RPMI7951 (cell line): ENCODE measurements around the gene IFNA6. TPM values are rescaled to one million over a fixed set of nuclear protein-coding genes. Genes with fewer than 3 reads are reported as not detected.
"Not testable (repeated sequence)": the region's sequence is repeated elsewhere in the genome, so short reads cannot be mapped to it uniquely, and the experiment has no call there.

Source experiments
- DNase-seq: peaks from one replicate; pipeline ENCODE4 v3.0.0-alpha.2; 2012; ENCODE audit warnings: low read depth
- total RNA-seq: library from RNA; depleted of rRNA; stranded (reverse); fragments of >200 nt; shearing (Covaris generic); gene quantifications from 2 replicates; pipeline ENCODE4 v1.2.3, GENCODE V29; 2014; rRNA removed

IFNA6 gene
- total RNA-seq: not detected in 2 replicates

DNA sequence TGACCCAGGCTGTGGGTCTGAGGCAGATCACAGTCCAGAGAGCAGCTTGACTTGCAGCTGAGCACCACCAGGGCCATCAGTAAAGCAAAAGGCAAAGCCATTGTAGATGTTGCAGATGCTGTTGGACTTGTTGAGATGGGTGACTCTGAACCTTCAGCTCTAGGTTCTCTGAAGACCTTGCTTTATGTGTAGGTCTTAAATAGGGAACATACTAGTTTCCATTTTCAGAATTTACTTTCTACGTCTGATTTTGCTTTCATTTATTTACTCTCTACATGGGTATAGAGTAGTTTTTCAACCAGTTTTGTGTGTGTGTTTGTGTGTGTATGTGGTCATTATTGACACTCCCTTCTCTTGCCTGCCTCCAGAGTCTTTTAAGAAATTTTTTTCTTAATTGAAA lies at the start of gene IFNA6:
IFNA6 (minus strand) TSS at position 101 of the 400 bp plus-strand sequence; CDS start at position 101, 0 bp downstream.
- DNase-seq: no peak

DNA sequence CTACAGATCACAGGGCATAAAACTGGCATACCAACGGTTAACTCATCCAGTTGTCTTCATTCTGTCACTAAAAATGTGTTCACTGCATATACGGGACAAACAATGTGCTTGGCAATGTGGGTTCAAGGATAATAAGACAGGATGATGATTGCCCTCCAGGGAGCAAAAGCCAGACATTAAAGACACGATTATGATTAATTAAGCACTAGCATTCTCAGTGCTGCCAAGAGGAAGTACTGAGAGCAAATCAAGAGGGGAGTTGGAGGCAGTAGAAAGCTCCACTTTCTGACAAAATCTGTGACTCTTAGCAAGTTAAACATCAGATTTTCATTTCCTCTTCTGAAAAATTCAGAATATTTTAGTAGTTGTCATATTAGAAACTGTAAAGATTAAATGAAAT lies 49.3 kb upstream of the IFNA6 start:
- DNase-seq: no peak

DNA sequence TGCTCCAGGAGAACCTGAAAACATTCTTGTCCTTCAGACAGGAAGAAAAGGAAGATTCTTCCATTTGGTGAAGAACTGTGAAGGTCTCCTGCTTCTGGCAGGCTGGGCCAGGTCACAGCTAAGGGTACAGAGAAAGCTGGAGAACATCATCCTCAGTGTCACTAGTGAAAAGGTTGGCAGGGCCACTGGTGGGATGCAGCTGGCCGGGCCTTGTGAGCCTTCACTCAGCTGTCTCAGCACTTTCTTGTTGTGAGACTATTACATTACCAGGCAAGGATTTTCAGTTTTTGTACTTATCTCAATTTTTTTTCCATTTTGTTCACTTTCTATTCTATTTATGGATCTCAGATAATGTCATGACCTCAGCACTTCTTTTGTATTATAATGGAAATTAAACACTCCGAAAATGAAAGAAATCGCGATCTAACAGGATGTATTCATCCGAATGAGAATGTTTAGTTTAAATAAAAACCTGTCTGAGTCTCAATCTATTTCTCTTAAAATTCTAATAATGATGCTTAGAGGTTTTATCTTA lies 48.3 kb upstream of the IFNA6 start:
- no peak for DNase-seq

DNA sequence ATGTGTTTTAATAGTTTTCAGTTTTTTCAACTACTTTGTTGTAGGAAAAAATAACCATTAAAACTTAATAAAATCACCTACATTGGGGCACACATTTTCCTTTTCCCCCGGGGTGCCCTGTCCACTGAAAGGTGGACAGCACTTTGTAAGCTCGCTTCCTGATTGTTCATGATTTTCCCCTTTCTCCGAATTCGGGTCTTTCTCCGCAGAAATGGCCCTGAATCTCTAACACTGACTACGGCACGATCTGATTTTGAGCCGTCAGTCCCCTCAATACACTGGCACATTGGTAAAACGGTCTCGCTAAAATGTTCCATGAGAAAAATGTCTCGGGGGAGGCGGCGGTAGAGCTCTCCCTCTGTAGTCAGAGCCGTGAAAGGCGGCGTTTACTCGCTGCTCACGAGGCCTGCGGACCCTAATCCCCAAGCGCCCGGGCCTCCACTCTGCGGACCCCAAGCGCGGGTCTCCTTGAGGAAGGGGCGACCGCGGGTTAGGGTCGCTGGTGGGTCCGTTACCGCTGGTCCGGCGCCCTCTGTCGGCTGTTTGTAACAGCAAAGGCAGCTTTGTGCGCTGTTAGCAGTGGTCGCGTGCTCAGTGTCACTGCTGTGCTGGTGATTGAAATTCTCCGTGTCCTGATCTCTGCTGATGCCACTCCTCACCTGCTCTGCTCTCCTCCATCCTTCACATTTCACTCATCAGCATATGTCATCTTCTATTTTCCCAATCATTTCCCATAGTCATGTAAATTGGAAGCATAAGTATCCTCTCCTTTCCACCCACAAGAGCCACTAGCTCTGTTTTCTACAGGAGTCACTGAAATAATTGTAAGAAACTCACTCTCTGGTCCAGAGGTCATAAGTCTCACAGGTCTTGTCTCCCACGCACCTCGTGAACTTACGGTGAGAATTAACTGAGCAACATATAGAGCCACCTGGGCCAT lies 45.4 kb upstream of the IFNA6 start:
- peak; percentile 19 for DNase-seq

DNA sequence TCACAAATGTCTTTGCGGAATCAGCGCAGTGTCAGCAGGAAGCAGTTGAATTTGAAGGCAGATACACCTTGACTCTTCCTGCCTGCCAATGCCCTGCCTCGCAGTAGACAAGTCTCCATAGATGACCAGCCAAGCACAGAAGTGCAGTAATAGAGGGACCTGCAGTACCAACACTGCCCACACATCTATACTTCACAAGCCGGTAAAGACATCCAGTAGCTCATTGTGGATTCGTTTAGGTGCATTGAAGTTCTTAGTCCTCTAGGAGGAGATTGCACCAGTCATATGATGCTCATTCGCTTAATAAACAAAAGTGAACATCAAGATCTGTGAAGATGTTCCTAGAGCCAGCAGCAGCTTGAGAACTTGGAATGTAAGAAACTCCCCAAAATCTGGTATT lies 41.6 kb upstream of the IFNA6 start:
- DNase-seq: peak; percentile 40

DNA sequence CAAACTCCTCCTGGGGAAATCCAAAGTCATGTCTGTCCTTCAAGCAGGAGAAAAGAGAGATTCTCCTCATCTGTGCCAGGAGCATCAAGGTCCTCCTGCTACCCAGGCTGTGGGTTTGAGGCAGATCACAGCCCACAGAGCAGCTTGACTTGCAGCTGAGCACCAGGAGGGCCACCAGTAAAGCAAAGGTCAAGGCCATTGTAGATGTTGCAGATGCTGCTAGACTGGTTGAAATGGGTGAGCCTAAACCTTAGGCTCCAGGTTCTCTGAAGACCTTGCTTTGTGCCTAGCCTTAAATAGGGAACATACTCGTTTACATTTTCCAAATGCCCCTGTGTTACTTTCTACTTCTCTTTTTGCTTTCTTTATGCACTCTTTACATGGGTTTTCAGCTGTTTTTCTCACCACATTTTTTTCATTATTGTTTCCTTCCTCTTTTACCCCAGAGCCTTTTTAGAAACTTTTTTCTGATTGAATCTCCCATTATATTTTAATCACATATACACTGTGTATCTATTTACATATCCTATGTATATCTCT lies 34.5 kb upstream of the IFNA6 start, which contains the start of gene IFNA2:
IFNA2 (minus strand) TSS at position 268 of the 540 bp plus-strand sequence; CDS start at position 199, 69 bp downstream.
- no peak for DNase-seq

DNA sequence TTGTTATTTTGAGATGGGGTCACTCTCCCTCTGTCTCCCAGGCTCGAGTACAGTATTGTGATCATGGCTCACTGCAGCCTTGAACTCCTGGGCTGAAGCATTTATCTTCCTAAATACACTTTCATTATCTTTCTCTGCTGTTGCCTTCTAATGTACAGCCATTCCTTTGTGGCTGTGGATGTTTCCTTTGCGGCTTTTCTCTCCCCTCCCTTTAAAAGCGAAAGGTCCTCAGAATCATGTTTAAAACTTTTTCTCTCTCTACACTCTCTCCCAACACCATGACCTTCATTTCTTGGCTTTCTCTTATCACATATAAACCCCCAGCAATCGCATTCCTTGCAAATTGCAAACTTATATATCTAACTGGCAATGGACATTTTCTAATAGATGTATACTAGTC lies 32.9 kb upstream of the IFNA6 start:
- DNase-seq: no peak

DNA sequence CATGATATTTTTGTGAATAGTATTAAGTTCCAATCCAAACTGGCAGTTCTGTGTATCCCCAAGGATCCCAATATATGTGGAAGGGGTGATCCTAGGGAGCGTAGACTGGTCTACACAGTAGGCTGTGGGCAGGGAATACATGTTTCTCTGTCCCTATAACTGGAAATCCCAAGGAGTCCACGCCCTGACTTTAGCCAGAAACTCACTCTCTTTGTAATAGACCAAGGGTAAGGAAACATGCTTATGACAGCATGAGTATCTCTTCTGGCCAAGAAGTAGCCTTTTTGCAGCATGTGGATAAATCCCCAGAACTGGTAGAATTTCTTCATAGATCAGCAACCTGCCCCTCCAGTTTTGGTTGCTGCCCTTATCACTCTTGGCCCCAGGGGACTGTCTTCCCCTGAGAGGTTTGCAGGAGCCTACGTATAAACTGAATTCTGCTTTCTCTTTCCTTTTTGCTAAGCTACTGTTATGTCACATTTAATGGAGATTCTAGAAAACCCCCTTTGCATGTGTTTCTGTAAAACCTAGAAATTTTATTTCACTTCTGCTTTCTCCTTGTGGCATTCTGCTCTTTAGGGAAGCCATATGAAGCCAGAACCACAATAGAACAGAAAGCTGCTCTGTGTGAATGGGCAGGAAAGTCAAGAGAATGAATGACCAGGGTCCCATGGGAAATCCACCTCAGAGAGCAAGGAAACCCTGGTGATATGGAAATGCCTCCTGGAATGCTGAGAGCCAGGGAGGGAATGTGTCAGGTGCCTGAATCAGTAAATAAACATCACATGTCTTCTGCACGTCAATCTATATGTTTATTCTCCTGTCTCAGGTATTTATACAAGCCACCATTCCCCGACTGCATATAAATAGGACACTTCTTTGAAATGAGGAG lies 31.0 kb upstream of the IFNA6 start:
- no peak for DNase-seq

DNA sequence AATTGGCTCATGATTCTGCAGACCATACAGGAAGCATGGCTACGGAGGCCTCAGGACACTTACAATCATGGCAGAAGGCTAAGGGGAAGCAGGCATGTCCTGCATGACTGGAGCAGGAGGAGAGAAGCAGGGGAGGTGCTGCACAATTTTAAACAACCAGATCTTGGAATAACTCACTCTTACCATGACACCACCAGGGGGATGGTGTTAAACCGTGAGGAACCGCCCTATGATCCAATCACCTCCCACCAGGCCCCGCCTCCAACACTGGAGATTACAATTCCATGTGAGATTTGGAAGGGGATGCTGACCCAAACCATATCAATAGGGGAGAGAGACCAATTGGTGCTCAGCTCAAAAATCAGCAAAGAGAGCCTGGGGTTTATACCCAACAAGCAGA lies 20.8 kb upstream of the IFNA6 start:
- not testable (repeated sequence) for DNase-seq

DNA sequence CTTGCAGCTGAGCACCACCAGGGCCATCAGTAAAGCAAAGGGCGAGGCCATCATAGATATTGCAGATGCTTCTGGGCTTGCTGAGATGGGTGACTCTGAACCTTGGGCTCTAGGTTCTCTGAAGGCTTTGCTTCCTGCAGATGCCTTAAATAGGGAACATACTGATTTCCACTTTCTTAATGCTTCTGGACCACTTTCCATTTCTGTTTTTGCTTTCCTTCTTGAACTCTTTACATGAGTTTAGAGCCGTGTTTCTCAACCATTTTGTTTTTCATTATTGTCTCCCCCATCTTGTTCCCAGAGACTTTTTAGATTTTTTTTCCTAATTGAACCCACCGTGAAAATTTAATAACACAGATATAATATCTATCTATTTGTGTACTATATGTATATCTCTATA lies 17.3 kb upstream of the IFNA6 start, which contains the start of gene IFNA13:
IFNA13 (minus strand) TSS at position 101 of the 400 bp plus-strand sequence; CDS start at position 54, 47 bp downstream.
- no peak for DNase-seq

DNA sequence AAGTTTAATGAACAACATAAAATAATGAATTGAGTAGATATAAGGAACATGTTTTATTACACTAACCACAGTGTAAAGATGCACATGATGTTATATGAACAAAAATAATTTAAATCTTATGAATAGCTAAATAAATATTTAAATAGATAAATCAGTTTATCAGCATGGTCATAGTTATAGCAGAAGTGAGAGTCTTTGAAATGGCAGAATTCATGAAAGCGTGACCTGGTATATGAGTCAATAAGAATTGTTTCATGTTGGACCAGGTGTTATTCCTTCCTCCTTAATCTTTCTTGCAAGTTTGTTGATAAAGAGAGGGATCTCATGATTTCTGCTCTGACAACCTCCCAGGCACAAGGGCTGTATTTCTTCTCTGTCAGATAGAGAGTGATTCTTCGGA lies 16.5 kb upstream of the IFNA6 start:
- DNase-seq: not testable (repeated sequence)

DNA sequence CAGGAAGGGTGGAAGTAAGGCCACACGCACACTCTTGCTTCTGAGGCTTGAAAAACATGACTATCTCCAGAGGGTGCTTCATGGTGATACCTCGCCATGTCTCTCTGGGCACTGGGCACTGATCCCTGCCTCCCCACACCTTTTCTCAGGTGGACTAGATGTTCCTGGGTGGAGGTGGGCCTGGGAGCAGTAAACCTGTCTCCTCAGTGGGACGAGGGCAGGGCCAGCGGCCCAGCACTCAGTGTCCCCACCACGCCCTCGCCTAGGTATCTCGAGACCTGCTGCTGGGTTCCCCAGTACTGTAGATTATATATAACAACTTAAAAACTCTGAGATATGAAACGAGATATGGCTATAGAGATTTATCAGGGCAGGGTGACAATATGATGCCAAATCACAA lies 11.6 kb upstream of the IFNA6 start:
- no peak for DNase-seq

DNA sequence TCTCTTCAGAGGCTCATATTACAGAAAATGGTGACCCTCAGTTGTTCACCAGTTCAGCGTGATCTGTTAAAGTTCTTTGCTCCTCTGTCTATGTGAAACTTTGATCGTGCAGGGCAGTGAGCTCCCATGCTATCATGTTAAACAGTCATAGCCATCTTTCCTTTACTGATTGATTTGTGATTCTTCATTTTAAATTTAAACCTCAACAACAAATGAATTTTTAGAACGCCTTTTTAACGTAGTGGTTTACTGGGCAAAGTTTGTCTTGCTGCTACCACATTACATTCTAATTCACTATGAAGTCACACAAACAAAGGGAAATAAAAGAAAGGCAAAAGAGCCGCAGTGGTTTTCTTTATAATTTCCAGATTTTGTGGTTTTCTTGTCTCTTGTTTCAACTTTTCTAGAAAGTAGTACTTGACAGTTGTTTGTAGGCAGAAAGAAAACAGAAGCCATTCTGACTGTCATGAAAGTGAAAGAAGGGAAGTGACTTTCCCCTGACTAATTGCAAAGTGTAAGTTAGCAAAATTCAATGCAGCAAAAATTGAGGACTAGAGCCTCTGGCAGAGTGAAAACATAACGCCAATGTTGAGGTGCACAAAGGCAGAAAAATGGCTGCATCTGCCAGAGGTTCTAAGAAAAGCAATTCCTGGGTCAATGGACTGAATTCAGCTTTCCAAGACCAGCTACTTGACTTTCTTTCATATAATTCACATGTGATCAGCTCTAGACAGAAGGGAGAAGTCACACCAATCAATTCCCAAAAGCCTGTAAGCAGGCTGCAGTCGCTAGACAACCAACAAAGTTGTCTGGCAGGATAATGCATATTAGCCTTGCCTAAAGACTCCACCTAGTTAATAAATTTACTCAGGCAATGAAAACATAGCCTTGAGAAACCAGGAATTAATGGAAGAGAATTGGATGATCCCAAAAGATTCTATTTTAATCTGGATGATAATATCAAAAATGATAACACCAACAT lies 7.1 kb upstream of the IFNA6 start:
- DNase-seq: peak; percentile 16

DNA sequence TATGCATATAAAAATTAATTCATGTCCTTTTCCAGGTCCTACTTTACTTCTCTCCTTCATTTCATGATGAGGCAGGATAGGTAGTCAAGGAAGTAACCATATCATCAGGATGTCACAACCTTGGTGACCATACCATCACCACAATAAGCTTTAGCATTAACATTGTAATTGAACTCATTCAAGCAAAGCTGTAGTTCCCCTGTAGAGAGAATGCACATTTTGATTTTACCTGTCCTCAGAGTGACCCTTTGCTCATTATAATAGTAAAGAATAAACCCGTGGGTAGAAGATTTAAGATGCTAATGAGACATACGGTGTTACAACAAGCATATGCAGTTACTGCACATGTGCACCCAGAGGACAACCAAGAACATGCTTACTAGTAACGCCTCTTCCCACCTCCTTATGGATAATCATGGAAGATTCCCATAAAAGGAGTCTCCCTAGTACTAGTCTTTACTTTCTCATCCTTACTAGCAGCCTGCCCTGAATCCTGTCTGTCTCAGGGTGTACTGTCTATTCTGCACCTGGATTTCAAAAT lies 2.2 kb downstream of the IFNA6 start:
- no peak for DNase-seq

DNA sequence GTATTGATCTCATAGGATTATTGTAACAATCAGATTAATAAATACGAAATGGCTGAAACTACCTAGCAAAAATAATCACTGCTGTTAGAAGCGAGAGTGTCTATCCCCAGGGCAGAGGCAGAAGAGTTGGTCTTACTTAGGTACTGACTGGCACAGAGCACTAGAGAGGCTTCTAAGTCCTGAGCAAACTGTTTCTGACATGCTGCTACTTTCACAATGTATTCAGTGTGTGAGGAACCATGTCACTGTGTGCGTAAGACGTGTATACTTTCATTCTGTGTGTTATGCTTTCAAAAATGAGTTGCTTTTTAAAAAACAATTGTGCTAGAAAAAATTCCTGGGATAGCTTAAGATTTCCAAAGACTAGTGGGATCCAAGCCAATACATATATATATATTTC lies 10.0 kb downstream of the IFNA6 start:
- DNase-seq: no peak

DNA sequence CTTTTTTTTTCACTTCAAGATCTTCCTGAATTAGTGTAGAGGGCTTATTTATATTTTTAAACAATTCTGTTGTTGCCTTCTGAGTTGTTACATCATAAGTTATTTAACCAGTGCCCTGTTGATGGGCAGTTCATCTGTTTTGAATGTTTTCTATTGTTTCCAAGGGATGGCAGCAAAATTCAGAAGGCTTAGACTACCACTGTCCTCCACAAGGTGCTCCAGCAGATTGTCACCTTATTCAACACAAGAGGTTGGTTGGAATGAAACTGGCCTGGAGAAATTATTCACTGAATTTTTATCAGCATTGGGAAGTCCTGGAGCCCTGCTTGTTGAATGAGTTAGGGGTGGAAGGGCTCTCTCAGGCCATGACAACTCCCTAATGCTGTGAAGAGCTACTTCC lies 14.2 kb downstream of the IFNA6 start:
- DNase-seq: peak; percentile 11

DNA sequence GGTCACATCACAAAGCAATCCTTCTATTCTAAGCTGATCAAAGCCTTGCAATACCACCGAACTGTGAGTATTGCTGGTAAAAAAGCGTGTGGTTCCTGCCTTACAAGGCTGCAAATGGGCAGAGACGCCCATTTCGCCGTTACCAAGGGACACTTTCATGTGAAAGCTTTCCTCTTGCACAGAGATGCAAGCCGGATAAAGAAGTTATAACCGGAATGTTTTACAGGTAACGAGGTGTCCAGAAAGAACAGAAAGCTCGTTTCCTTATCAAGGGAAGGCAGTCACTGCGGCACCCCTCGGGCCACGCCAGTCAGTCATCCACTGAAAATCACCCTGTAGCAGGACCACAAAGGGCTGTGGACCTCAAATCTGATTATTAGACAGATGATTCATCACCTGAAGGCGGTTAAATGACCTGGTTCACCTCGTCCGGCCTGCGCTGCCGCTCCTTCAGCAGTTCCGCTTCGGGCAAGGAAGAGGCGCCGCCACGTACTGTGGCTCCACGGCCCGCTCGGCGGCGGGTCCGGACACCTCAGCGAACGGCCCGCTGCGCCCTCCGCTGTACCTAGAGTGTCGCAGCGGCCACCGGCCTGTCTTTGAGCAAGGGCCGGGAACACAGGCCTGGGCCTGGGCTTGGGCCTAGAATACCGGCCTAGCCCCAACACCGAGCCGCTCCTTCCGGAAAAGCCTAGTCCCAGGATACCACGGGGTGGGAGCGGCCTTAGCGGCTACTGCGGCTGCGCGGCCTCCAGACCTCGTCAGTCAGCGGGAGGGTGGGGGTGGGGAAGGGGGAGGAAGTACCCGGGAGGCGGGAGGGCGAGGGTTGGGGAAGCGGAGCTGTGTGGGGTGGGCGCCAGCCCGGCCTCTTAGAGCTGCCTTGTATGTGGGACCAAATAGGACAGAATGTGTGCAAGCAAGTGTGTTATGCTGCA lies 15.7 kb downstream of the IFNA6 start, which contains the start of gene KLHL9:
KLHL9 (minus strand) TSS at position 704 of the 932 bp plus-strand sequence; CDS start at position 159, 545 bp downstream.
- peak; percentile 86 for DNase-seq

DNA sequence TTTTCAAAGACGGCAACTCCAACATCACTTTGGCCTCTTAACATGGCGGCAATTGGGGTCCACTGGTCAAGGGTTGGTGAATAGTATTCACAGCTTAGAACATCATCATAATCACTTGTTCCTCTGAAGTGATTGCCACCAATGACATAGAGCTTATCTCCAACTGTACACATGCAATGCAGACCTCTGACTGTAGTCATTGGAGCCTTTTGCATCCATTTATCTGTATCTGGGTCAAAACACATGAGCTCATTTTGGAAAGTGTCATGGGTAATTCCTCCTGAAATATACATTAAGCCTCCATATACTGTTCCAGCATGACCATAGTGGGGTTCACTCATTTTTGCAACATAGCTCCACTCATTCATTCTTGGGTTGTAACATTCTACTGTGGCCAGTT lies 17.5 kb downstream of the IFNA6 start:
- no peak for DNase-seq
